Measurements from ENCODE around the gene NKD1. TPM values are rescaled to one million over a fixed set of nuclear protein-coding genes. Genes with fewer than 3 reads are reported as not detected.

NKD1 gene
- total RNA-seq, 1 experiment from 2014 or later, result 0.44 TPM

DNA sequence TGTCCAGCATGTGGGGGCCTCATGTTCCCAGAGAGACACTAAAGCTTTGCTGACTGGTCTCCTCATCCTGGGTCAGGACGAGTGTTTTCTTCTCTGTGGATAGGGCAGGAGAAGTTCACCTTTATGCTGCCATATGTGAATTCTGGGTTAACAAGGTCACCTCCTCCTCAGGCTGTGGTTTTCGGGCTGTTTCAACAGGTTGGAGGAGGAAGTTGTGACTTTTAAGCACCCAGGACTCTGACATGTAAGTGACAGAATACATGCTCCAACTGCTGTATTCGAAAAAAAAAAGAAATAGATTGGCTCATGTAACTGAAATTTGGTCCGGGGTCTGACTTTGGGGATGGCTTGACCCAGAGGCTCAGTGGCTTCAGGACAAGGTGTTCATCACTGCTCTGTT is 78.7 kb downstream of the NKD1 start:
- CTCF ChIA-PET, result interaction anchor here (1.0 kb wide), 1 partner anchor 179 kb away, joined by 3 read pairs; no protein-coding TSS in a partner anchor
- no peaks in the 10 kb centered on the region for H3K9me2 ChIP-seq (ENCODE audit: insufficient read depth)
- no peak overlapping the region for H3K4me3 ChIP-seq
- H3F3A ChIP-seq (ENCODE audit: insufficient read depth, low read depth), result no peaks in the 10 kb centered on the region
- H3K27me3 ChIP-seq (ENCODE audit: insufficient read depth, low read depth), result no peaks in the 10 kb centered on the region
- no peaks in the 10 kb centered on the region for H3K9me3 ChIP-seq (ENCODE audit: insufficient read depth, low read depth)
- H3K27ac ChIP-seq, result no peak overlapping the region
- no peak overlapping the region for H2AFZ ChIP-seq
- POLR2A ChIA-PET (ENCODE audit: unreplicated experiment), result no interaction called here
- intact Hi-C loops (cut with micrococcal nuclease; ENCODE audit: unreplicated experiment), result no loop called here
- no peaks in the 10 kb centered on the region for H3K36me3 ChIP-seq (ENCODE audit: low read depth)
- no peaks in the 10 kb centered on the region for H3K79me2 ChIP-seq (ENCODE audit: low read depth)
- no peak for DNase-seq
- no TSS peak for BruUV-seq (replicated peaks)
- TF ChIP-seq EZH2 (IDR thresholded peaks at IDR 0.05; ENCODE audit: low read depth), result no peak
- TF ChIP-seq CTCF (conservative IDR thresholded peaks at IDR 0.05), result no peak
- no peak overlapping the region for H3K4me2 ChIP-seq
- no peaks in the 10 kb centered on the region for H3K4me1 ChIP-seq (replicated peaks; ENCODE audit: insufficient read depth)
- no peaks in the 10 kb centered on the region for H4K20me1 ChIP-seq (ENCODE audit: insufficient read depth)

- H3K4me1 ChIP-seq (replicated peaks; ENCODE audit: insufficient read depth), result no peaks in the 10 kb centered on the region
- no peak overlapping the region for H2AFZ ChIP-seq
- no peak for TF ChIP-seq CTCF (conservative IDR thresholded peaks at IDR 0.05)
- TF ChIP-seq EZH2 (IDR thresholded peaks at IDR 0.05; ENCODE audit: low read depth), result no peak
- H3K36me3 ChIP-seq (ENCODE audit: low read depth), result no peaks in the 10 kb centered on the region
- no peaks in the 10 kb centered on the region for H3K9me2 ChIP-seq (ENCODE audit: insufficient read depth)
- H3K27ac ChIP-seq, result no peak overlapping the region
- DNase-seq, result no peak
- CTCF ChIA-PET, result interaction anchor here (1.0 kb wide), 1 partner anchor 179 kb away, joined by 3 read pairs; no protein-coding TSS in a partner anchor
- no peaks in the 10 kb centered on the region for H3K79me2 ChIP-seq (ENCODE audit: low read depth)
- no peaks in the 10 kb centered on the region for H3F3A ChIP-seq (ENCODE audit: insufficient read depth, low read depth)
- H4K20me1 ChIP-seq (ENCODE audit: insufficient read depth), result no peaks in the 10 kb centered on the region
- no peak overlapping the region for H3K4me3 ChIP-seq
- H3K27me3 ChIP-seq (ENCODE audit: insufficient read depth, low read depth), result no peaks in the 10 kb centered on the region
- no TSS peak for BruUV-seq (replicated peaks)
- intact Hi-C loops (cut with micrococcal nuclease; ENCODE audit: unreplicated experiment), result no loop called here
- H3K4me2 ChIP-seq, result no peak overlapping the region
- no peaks in the 10 kb centered on the region for H3K9me3 ChIP-seq (ENCODE audit: insufficient read depth, low read depth)
- POLR2A ChIA-PET (ENCODE audit: unreplicated experiment), result no interaction called here
Observed at GRCh38 chr16:50627419-50627818, 79.2 kb downstream of the NKD1 start.

DNA sequence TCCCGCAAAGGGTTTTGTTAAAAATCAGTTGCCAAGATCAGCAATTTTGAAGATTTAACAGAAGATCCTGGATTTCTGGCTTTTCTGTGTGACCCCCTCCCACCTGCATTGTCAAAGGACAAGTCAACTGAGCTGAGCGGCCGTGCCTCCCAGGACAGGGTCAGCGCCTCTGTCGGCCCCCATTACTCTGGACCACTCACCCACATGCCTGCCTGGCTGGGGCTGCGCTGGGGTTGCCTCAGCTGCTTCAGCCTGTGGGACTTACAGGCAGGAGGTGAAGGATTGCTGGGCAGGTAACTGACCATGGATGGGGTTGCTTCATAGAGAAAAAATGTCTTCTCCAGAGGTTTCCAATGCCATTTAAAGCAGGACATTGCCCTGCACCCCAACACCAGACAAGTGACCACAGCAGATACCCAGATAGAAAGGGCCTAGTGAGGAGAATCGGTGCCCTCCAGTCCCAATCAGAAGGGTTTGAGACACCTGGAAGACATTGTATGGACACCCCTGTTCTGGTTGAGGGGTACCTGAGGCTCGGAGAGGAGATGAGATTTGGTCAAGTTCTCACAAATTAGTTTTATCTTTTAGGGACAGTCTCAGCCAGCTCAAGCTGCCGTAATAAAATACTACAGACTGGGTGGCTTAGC is 80.1 kb downstream of the NKD1 start:
- no peaks in the 10 kb centered on the region for H3K27me3 ChIP-seq (ENCODE audit: insufficient read depth, low read depth)
- H3K9me2 ChIP-seq (ENCODE audit: insufficient read depth), result no peaks in the 10 kb centered on the region
- ChIA-PET CTCF (interaction anchor here (0.6 kb wide), 1 partner anchor 253 kb away, joined by 3 read pairs; no protein-coding TSS in a partner anchor), POLR2A (ENCODE audit: unreplicated experiment) (no interaction called here)
- no peak overlapping the region for H3K27ac ChIP-seq
- H2AFZ ChIP-seq, result no peak overlapping the region
- no peaks in the 10 kb centered on the region for H3F3A ChIP-seq (ENCODE audit: insufficient read depth, low read depth)
- DNase-seq, result no peak
- H3K4me3 ChIP-seq, result no peak overlapping the region
- H3K4me2 ChIP-seq, result no peak overlapping the region
- no peaks in the 10 kb centered on the region for H3K4me1 ChIP-seq (replicated peaks; ENCODE audit: insufficient read depth)
- intact Hi-C loops (cut with micrococcal nuclease; ENCODE audit: unreplicated experiment), result no loop called here
- H3K79me2 ChIP-seq (ENCODE audit: low read depth), result no peaks in the 10 kb centered on the region
- H3K36me3 ChIP-seq (ENCODE audit: low read depth), result no peaks in the 10 kb centered on the region
- BruUV-seq (replicated peaks), result no TSS peak
- H3K9me3 ChIP-seq (ENCODE audit: insufficient read depth, low read depth), result no peaks in the 10 kb centered on the region
- H4K20me1 ChIP-seq (ENCODE audit: insufficient read depth), result no peaks in the 10 kb centered on the region
- TF ChIP-seq EZH2 (IDR thresholded peaks at IDR 0.05; ENCODE audit: low read depth), result no peak
- TF ChIP-seq CTCF (conservative IDR thresholded peaks at IDR 0.05), result no peak
